ENCODE data around the gene C20orf141.

The C20orf141 gene

GRCh38 chr20:2851086-2851485 is 36.3 kb downstream of the C20orf141 start:
- DNase-seq: no peak

DNA sequence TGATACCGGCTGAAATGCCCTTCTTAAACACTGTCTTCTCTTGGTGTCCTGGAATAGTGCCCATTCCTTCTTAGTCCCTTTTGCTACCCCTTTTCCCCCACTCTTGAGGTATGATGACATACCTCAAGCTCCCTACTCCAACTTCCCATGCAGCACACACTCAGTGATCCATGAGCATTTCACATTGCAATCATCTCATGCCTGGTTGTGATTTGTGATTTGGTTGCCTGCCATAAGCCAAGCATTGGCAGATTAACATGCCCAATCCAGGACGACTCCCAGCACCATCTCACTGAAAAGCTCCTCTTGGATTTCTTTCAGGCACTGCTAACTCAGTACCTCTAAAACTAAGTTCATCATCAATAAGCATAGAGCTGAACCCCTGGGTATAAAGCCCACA is 43.8 kb downstream of the C20orf141 start:
- no peak for DNase-seq

DNA sequence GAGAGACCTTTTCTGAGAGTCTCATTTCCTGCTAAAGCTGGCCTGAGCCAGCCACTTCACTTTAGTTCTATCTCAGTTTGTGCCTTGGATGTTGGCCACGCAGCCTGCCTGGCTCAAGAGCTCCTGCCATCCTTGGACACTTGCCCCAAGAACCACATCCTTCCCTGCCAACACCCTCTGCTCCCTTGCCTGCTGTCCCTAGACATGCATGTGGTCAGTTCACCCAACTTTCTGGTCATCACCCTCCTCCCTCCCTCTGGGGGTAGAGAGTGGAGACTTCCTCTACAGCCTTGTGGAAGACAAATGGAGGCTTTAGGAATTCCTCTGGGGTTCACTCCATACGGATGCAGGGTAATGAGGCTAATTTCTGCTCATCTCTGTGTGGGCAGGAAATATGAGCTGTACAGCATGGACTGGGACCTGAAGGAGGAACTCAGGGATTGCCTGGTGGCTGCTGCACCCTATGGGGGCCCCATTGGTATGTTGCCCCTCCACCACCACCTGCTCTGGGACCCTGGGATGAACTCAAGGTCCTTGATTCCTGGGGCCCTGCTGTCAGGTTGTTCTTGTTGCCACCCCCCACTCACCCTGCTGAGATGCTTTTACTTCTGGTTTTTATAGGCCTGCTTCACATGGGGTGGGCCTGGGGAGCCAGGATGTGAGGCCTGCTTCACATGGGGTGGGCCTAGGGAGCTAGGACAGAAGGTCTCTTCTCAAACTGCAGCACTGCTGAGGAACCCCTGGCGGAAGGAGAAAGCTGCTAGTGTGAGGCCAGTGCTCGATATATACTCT is 44.7 kb downstream of the C20orf141 start:
- no peak for DNase-seq

GRCh38 chr20:2864626-2865025 is 49.8 kb downstream of the C20orf141 start:
- no peak for DNase-seq

DNA sequence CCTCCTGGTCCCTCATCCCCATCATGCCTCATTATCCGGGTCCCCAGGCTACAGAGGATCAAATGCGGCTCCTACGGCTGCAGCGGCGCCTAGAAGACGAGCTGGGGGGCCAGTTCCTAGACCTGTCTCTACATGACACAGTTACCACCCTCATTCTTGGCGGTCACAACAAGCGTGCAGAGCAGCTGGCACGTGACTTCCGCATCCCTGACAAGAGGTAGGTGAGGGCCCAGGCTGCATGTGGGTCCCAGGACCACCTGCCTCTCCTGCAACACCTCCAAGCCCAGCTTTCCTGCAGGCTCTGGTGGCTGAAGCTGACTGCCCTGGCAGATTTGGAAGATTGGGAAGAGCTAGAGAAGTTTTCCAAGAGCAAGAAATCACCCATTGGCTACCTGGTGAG is 50.3 kb downstream of the C20orf141 start:
- DNase-seq: no peak

Data from eye (tissue), 1 donor.